Midbrain (tissue), 1 donor: ENCODE data around the gene METTL13.

Experiments used
- DNase-seq: peaks from one replicate; lab custom pipeline; 2025; lab: John Stamatoyannopoulos, UW

The METTL13 gene

DNA sequence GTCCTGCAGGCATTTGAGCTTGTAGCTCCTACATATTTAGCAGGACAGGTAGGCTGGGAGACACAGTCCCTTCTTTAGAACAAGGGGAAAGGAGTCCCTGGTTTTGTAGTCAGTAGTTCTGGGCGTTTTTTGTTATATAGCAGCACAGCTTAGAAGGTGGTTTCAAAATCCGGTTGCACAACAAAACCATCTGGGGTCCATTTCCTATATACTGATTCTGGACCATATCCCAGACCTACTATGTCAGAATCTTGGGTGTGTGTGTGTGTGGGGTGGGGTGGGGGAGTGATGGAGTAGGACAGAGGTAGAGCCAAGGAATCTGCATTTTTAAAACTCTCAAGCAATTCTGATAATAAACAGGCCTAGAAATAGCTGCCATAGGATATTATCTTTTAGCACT is 21.6 kb downstream of the METTL13 start:
- DNase-seq = no peak

DNA sequence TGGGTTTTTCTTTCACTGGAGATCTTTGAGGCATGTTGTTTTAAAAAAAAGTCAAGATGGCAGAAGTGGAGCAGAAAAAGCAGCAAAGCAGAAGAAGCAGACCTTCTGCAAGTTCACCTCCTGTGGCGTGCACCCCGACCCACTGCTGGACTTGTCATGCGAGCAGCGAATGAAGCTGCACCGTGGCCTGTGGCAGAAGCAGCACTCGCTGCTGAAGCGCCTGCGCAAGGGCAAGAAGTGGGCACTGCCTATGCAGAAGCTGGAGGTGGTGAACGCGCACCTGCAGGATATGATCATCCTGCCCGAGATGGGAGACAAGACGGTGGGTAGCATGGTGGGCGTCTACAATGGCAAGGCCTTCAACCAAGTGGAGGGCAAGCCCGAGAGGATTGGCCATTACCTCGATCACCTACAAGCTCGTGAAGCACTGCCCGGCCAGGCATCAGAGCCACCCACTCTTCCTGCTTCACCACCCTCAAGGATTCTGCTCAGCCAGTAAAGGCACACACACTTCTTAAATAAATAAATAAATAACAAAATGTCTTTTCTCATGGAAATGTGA is 22.1 kb downstream of the METTL13 start:
- no peak for DNase-seq

GRCh38 chr1:171805395-171806115 is 24.1 kb downstream of the METTL13 start:
- peak; percentile 9 for DNase-seq

DNA sequence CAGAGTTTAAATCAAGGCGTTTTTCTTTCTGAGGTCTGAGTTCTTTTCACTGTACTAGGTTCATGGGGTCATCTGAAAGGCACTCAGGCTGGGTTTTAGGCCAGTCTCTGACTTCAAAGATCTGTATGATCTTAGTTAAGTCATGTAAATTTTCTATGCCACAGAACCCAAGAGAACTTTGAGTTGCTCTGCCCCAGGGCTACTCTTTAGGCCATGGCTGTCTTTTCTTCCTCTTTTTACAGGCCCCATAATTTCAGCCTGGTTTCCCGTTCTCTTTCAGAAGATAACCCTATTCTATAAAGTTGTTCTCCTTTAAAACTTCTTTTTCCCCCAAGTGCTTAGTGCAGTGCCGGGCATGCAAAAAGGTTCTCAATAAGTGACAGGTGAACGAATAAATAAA is 26.1 kb downstream of the METTL13 start:
- no peak for DNase-seq

- DNase-seq = no peak
These were observed 28.4 kb downstream of the METTL13 start for GRCh38 chr1:171809834-171810233.

- DNase-seq = no peak
These were observed 30.2 kb downstream of the METTL13 start for GRCh38 chr1:171811672-171812071.

- no peak for DNase-seq
These were observed 33.2 kb downstream of the METTL13 start for GRCh38 chr1:171814692-171815091.

DNA sequence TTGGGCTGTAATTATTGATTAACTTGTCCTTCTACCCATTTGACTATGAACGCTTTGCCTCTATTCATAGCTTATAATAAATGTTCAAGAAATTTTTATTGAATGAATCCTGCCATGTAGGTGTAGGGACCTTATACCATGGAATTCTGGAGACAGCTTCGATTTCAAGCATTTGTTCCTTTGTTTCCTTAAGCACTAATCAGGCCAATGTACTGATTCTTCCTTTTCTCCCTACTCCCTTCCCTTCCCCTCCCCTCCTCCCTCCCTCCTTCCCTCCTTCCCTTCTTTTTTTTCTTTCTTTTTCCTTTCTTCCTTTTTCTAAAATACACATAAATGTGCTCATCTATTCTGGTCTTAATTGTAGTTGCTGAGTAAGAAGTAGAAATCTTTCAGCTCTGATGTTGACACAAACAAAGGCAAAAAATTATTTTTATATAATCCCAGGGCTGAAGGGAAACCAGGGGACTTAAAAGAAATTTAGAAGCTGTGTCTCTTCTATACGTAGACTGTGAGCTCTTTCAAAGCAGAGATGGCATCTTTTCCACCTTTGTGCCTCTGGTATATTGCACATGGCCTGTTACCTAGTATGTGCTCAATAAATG is 34.9 kb downstream of the METTL13 start:
- no peak for DNase-seq

DNA sequence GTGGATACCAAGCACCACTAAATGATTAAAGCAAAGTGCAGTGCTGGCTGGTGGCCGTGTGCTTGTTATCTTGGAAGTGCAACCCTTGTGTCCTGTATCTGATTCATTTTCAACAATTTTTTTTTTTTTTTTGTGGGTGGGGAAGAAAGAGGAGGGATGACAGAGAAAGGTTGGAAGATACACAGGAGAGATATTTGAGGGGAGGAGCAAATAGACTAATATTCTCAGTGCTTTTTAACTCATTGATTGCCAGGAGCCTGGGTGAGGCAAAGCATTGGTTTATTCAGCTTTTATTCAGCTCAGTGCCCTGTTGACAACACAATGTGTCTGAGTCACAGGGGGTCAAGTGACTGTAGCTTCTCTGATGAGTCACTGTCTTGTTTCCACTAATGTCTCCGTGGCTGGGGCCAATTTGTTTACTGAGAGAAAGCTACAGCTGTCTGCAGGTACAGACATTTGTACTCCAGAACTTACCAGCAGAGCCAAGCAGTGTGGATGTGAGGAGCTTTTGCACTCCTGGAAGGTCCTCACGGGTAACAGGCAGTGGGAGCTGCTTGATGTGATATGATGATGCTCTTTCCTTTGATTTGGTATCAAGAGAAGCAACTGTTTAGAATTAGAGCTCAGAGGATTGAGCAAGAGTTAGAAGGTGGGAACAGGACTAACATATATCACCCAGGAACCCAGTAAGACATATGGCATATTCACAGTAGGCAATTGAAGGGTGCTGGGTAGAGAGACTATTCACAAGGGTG is 36.2 kb downstream of the METTL13 start:
- DNase-seq = no peak

- DNase-seq = peak; percentile 45
These were observed 38.5 kb downstream of the METTL13 start for GRCh38 chr1:171819946-171820345.

- no peak for DNase-seq
These were observed 45.5 kb downstream of the METTL13 start for GRCh38 chr1:171826973-171827372.

DNA sequence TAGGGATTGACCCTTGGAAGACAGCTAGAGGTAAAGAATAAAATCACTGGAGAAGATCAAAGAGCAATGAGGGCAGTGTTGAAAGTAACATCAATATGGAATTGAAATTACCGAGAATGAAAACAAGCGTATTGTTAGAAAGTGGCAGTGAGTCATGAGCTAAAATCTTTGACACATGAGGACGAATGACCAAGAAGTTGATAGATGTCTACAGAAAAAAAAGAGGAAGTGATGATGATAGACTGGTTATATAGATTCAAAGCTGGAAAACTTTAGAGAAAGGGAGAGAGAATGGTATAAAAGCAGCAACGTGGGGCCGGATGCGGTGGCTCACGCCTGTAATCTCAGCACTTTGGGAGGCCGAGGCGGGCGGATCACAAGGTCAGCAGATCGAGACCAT is 47.3 kb downstream of the METTL13 start:
- DNase-seq = no peak

DNA sequence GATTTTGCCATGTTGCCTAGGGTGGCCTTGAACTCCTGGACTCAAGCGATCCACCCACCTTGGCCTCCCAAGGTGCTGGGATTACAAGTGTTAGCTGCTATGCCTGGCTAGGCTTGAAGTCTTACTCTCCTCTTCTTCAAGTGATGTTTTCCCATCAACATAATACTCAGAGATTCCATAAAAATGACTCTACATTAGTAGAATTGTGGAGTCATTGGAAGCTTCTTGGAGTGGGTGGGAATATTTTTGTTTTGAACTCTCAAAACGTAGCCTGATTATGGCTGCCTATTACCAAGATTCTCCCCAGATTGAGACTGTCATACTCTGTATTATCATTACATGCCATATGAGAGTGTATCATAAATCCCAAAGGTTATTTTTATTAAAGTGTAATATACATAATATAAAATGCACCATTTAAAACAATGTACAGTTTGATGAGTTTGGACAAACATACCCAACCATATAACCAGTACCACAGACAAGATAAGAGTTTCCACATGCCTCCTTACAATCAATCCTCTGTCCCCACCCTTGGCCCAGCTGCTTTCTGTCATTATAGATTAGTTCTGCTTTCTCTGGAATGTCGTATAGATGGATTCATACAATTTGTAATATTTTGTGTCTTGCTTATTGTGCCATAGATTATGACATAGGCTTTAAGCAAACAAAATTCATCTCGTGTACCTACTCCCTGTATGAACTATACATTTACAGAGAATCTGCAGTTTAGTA is 51.8 kb downstream of the METTL13 start:
- no peak for DNase-seq

GRCh38 chr1:171834821-171835220 is 53.4 kb downstream of the METTL13 start:
- DNase-seq = no peak

- DNase-seq = no peak
These were observed 54.4 kb downstream of the METTL13 start for GRCh38 chr1:171835891-171836290.

DNA sequence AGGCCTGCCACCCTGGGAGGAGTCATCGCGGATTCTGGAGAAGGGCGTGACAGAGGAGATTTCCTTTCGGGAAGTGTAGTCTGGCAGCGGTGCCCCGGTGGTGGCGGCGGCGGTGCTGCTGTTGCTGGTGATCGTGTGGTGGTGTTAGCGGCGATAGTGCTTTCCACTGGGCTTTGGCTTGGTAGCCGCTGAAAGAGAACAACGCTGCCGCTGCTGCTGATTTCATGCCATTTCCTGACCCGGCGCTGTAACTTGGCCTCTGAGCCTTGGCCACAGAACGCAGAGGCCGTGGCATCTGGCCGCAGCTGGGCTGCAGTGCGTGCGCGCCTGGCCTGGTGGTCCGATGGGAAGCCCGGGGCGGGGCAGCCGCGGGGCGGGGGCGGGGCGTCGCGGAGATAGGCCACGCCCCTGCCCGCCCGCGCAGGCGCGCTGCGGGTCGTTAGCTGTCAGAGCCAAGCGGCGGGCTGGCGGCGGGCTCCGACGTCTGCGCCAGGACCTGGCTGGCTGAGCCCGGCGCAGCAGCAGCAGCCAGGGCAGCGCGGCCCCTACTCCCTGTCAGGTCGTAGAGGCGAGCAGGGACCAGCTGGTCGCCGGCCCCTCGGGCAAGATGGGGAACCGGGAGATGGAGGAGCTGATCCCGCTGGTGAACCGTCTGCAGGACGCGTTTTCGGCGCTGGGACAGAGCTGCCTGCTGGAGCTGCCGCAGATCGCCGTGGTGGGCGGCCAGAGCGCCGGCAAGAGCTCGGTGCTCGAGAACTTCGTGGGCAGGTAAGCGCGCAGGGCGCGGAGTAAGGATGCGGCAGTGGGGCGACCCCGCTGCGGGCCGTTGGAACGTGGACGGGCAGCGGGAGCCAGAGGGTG is 59.8 kb downstream of the METTL13 start, which contains the start of gene DNM3:
Gene DNM3 (plus strand): TSS at position 449 of the 861 bp plus-strand sequence. CDS start 159 bp downstream, at position 608.
- peak; percentile 92 for DNase-seq

DNA sequence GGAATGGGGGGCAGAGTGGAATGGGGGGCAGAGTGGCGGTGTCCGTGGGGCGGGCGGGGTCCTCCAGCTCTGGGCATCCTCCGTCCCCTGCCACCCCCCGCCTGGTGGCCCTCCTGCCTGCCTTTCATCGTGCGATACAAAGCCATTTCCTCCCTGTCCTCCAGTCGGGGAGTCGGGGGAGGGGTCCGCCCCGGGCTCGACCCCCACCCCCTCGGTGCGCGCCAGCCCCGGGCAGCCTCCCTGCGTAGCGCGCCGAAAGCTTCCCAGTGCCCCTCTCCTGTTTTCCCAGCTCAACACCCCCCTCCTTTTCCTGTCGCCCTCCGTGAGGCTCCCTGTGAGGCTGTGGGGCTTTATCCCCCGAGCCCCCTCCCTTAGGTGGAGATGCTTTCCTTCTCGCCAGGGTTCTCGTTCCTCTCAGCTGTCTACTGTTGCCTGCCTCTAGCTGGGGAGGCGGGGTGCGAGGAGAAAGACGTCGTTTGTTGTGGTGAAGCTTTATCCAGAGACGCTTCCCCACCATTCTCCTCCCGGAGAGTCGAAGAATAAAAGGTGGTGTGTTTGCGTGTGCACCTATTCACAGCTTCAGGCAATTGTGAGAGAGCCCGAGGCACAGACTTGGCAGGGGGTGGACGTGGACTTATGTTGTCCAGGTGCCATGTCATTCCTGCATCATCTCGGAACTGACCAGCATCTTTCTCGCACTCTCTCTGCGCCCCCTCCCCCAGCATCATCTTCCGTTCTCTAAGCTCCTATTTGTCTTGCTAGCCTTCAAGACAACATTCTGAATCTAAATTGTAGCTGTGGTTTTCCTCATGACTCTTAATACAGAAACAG is 60.7 kb downstream of the METTL13 start:
- peak; percentile 41 for DNase-seq

GRCh38 chr1:171844381-171844780 is 62.9 kb downstream of the METTL13 start:
- DNase-seq = no peak

GRCh38 chr1:171845998-171846397 is 64.5 kb downstream of the METTL13 start:
- DNase-seq = no peak
